LNCAP (cell line): ENCODE measurements around the gene CNTLN.

Source experiments
- CTCF ChIP-seq: fragments of 450-650 bp; IDR thresholded peaks from 2 replicates; pipeline ENCODE4 v1.5.1; 2017; ENCODE audit warnings: mild to moderate bottlenecking

CNTLN gene

GRCh38 chr9:17204611-17205152 lies 69.8 kb downstream of the CNTLN start:
- no peak for TF ChIP-seq CTCF

- no peak for TF ChIP-seq CTCF
These were observed 81.2 kb downstream of the CNTLN start for GRCh38 chr9:17216011-17216410.

GRCh38 chr9:17216646-17217045 lies 81.8 kb downstream of the CNTLN start:
- no peak for TF ChIP-seq CTCF

- no peak for TF ChIP-seq CTCF
These were observed 82.4 kb downstream of the CNTLN start for GRCh38 chr9:17217272-17217671.

- peak; percentile 46; the same call in 1 of the 2 replicates for TF ChIP-seq CTCF
These were observed 84.4 kb downstream of the CNTLN start for GRCh38 chr9:17219261-17219660.

- no peak for TF ChIP-seq CTCF
These were observed 88.1 kb downstream of the CNTLN start for GRCh38 chr9:17222932-17223331.

GRCh38 chr9:17225407-17225806 lies 90.6 kb downstream of the CNTLN start:
- TF ChIP-seq CTCF, result no peak

GRCh38 chr9:17229945-17230560 lies 95.2 kb downstream of the CNTLN start:
- no peak for TF ChIP-seq CTCF
